GM12891 (cell line): ENCODE results near the gene S100B.

Experiments
- PAX5 ChIP-seq: IDR thresholded peaks from 2 replicates; pipeline ENCODE4 v1.6.1; 2011; ENCODE audit warnings: low read length, moderate library complexity, mild to moderate bottlenecking; ENCODE audit not compliant: insufficient read depth, severe bottlenecking
- POLR2A ChIP-seq: IDR thresholded peaks from 2 replicates; pipeline ENCODE4 v1.6.1; 2011; ENCODE audit warnings: low read depth, low read length, control low read depth
- POLR2AphosphoS5 ChIP-seq: IDR thresholded peaks from 2 replicates; pipeline ENCODE4 v1.6.1; 2011; ENCODE audit warnings: low read depth, low read length, control low read depth
- SPI1 ChIP-seq: IDR thresholded peaks from 2 replicates; pipeline ENCODE4 v1.6.1; 2011; ENCODE audit warnings: low read depth, low read length, control low read depth
- TAF1 ChIP-seq: IDR thresholded peaks from 2 replicates; pipeline ENCODE4 v1.6.1; 2011; ENCODE audit warnings: low read depth, low read length, control low read depth

- TF ChIP-seq POLR2A: no peak
- TF ChIP-seq POLR2AphosphoS5: no peak
- no peak for TF ChIP-seq TAF1
- no peak for TF ChIP-seq PAX5
- no peak for TF ChIP-seq SPI1
Measured at GRCh38 chr21:46624050-46624449, 19.2 kb upstream of the S100B start.
